DND-41 (cell line): Measurements from ENCODE around the gene NETO2.

ENCODE experiments used
- ATAC-seq: fragments of 200-7000 bp; cut with Tn5 transposase; 3 replicates; pipeline ENCODE4 v1.9.1; 2021; ENCODE audit warnings: low read depth; ENCODE audit not compliant: insufficient read depth
- DNase-seq: peaks from one replicate; pipeline ENCODE4 v3.0.0-alpha.2; 2020
- H2AFZ ChIP-seq: 2 replicates; pipeline ENCODE4 v1.6.0; 2012; ENCODE audit warnings: low read depth, low read length
- H3K27ac ChIP-seq: 2 replicates; pipeline ENCODE4 v1.5.1; 2012; ENCODE audit warnings: low read length, inconsistent platforms
- H3K27me3 ChIP-seq: fragments of 200-600 bp; sonication (generic); 2 replicates; pipeline ENCODE4 v1.6.0; 2012; ENCODE audit warnings: low read length, mild to moderate bottlenecking, inconsistent platforms; ENCODE audit not compliant: insufficient read depth, poor library complexity
- H3K36me3 ChIP-seq: 2 replicates; pipeline ENCODE4 v1.5.1; 2012; ENCODE audit warnings: low read length, inconsistent platforms; ENCODE audit not compliant: insufficient read depth
- H3K4me1 ChIP-seq: 2 replicates; pipeline ENCODE4 v1.5.1; 2012; ENCODE audit warnings: mild to moderate bottlenecking, low read length; ENCODE audit not compliant: insufficient read depth
- H3K4me2 ChIP-seq: 2 replicates; pipeline ENCODE4 v1.6.0; 2012; ENCODE audit warnings: mild to moderate bottlenecking, moderate library complexity, low read length, inconsistent platforms; ENCODE audit not compliant: insufficient read depth
- H3K4me3 ChIP-seq, 2 experiments: fragments of 200-600 bp in 1 of 2; shearing (Covaris generic) in 1 of 2; 2 replicates each; pipeline ENCODE4 v1.5.1; 2012 to 2016; ENCODE audit warnings: inconsistent platforms in 2 of 2, low read length in 2 of 2, mild to moderate bottlenecking in 2 of 2, low read depth in 1 of 2, moderate library complexity in 1 of 2
- H3K79me2 ChIP-seq: 2 replicates; pipeline ENCODE4 v1.6.0; 2012; ENCODE audit warnings: low read length, inconsistent platforms; ENCODE audit not compliant: insufficient read depth
- H3K9ac ChIP-seq: 2 replicates; pipeline ENCODE4 v1.6.0; 2012; ENCODE audit warnings: low read depth, mild to moderate bottlenecking, inconsistent platforms, low read length, moderate library complexity
- H3K9me3 ChIP-seq: 2 replicates; pipeline ENCODE4 v1.5.1; 2012; ENCODE audit warnings: low read length, moderate library complexity, mild to moderate bottlenecking, inconsistent platforms; ENCODE audit not compliant: insufficient read depth, severe bottlenecking
- H4K20me1 ChIP-seq: 2 replicates; pipeline ENCODE4 v1.6.0; 2012; ENCODE audit warnings: low read length; ENCODE audit not compliant: insufficient read depth
- CTCF ChIP-seq: IDR thresholded peaks from 2 replicates; pipeline ENCODE4 v1.5.1; 2012; ENCODE audit warnings: borderline replicate concordance, low read length, moderate library complexity, mild to moderate bottlenecking; ENCODE audit not compliant: poor library complexity, severe bottlenecking; ENCODE audit errors: extremely low read depth
- EZH2 ChIP-seq: IDR thresholded peaks from 3 replicates; pipeline ENCODE4 v1.6.1; 2012; ENCODE audit warnings: borderline replicate concordance, low read depth, mild to moderate bottlenecking, moderate library complexity, low read length, inconsistent platforms; ENCODE audit not compliant: severe bottlenecking

Gene NETO2

DNA sequence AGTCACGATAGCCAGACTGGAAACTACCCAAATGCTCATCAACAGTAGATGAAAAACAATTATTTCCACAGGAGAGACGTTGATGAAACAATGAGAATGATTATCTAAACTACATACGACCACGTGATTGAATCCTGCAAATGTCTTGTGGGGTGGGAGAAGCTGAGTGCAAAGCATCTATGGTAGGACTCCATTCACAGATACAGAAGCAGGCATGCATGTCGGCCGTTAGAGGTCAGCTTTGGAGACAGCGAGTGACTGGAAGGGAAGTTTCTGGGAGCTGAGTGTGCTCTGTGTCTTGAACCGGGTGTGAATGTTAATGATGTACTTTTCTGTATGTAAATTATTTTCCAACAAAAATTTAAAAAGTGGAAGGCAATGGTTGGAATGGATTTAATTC is 98.7 kb downstream of the NETO2 start:
- TF ChIP-seq CTCF: no peak
- TF ChIP-seq EZH2: no peak
- Histone ChIP-seq H3K79me2 (no peaks in the 10 kb centered on the region), H4K20me1 (no peaks in the 10 kb centered on the region; the same call in 1 of the 2 replicates), H3K4me2 (no peak overlapping the region), H3K36me3 (no peaks in the 10 kb centered on the region), H3K9me3 (no peaks in the 10 kb centered on the region), H3K27me3 (no peaks in the 10 kb centered on the region), H3K27ac (no peak overlapping the region), H2AFZ (no peak overlapping the region), H3K4me3 (no peak overlapping the region), H3K4me1 (peaks cover 11% of the 10 kb centered on the region), H3K9ac (no peak overlapping the region)
- ATAC-seq (no peak), DNase-seq (no peak)

DNA sequence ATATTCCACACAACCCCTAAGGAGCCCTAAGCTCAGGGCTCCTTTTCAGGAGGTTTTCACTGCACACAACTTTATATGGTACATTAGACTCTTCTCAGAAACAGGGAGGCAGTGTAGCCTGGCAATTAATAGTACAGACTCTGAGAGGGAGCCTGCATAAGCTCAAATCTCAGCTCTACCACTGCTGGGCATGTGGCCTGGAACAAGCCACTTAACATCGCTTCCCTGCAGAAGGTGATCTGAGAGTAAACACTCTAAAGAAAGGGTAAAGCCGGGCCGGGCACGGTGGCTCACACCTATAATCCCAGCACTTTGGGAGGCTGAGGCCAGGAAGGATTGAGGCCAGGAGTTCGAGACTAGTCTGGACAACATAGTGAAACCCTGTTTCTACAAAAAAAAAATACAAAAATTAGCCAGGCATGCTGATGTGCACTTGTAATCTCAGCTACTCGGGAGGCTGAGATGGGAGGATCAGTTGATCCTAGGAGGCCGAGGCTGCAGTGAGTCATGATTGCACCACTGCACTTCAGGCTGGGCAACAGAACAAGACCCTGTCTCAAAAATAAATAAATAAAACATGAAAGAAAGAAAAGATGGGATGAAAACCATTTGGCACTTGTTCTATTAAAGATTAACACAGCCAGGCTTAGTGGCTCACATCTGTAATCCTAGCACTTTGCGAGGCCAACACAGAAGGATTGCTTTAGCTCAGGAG is 99.6 kb downstream of the NETO2 start:
- peaks cover 11% of the 10 kb centered on the region for H3K4me1 ChIP-seq
- DNase-seq: no peak
- no peak overlapping the region for H3K4me2 ChIP-seq
- H3K36me3 ChIP-seq: no peaks in the 10 kb centered on the region
- H3K4me3 ChIP-seq: no peak overlapping the region
- no peaks in the 10 kb centered on the region for H3K9me3 ChIP-seq
- no peak overlapping the region for H3K9ac ChIP-seq
- H4K20me1 ChIP-seq: no peaks in the 10 kb centered on the region; the same call in 1 of the 2 replicates
- H3K27me3 ChIP-seq: no peaks in the 10 kb centered on the region
- no peaks in the 10 kb centered on the region for H3K79me2 ChIP-seq
- ATAC-seq: no peak
- no peak overlapping the region for H2AFZ ChIP-seq
- no peak overlapping the region for H3K27ac ChIP-seq
- no peak for TF ChIP-seq EZH2
- TF ChIP-seq CTCF: no peak

DNA sequence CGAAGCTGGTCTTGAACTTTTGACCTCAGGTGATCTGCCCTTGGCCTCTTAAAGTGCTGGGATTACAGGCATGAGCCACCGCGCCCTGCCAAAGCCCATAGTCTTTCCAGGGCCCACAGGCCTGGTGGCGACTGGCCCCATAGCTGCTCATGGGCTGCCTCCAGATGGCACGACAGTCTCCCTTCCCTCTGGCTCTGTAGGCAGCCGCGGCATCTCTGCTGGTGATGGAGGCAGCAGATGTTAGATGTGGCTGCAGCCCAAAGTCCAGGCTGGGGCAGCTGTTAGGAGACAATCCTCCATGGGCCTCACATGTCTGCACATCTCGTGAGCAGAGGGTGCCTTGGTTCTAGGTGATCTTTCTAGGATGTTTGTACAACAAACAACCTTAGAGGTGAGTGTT is 100.5 kb downstream of the NETO2 start:
- no peak overlapping the region for H2AFZ ChIP-seq
- H3K79me2 ChIP-seq: no peaks in the 10 kb centered on the region
- H3K4me1 ChIP-seq: peaks cover 13% of the 10 kb centered on the region
- TF ChIP-seq CTCF: no peak
- no peak for TF ChIP-seq EZH2
- no peak overlapping the region for H3K4me3 ChIP-seq
- H3K36me3 ChIP-seq: no peaks in the 10 kb centered on the region
- H3K9ac ChIP-seq: no peak overlapping the region
- no peak overlapping the region for H3K4me2 ChIP-seq
- no peaks in the 10 kb centered on the region for H3K27me3 ChIP-seq
- DNase-seq (no peak), ATAC-seq (no peak)
- H4K20me1 ChIP-seq: no peaks in the 10 kb centered on the region; the same call in 1 of the 2 replicates
- no peak overlapping the region for H3K27ac ChIP-seq
- H3K9me3 ChIP-seq: no peaks in the 10 kb centered on the region
